ENCODE measurements around the gene HUWE1. TPM values are rescaled to one million over a fixed set of nuclear protein-coding genes. Genes with fewer than 3 reads are reported as not detected.

HUWE1 gene
- total RNA-seq, 1 donor = 167 TPM

GRCh38 chrX:53711436-53711835 is 24.9 kb upstream of the HUWE1 start:
- TF ChIP-seq, protein P1, sequence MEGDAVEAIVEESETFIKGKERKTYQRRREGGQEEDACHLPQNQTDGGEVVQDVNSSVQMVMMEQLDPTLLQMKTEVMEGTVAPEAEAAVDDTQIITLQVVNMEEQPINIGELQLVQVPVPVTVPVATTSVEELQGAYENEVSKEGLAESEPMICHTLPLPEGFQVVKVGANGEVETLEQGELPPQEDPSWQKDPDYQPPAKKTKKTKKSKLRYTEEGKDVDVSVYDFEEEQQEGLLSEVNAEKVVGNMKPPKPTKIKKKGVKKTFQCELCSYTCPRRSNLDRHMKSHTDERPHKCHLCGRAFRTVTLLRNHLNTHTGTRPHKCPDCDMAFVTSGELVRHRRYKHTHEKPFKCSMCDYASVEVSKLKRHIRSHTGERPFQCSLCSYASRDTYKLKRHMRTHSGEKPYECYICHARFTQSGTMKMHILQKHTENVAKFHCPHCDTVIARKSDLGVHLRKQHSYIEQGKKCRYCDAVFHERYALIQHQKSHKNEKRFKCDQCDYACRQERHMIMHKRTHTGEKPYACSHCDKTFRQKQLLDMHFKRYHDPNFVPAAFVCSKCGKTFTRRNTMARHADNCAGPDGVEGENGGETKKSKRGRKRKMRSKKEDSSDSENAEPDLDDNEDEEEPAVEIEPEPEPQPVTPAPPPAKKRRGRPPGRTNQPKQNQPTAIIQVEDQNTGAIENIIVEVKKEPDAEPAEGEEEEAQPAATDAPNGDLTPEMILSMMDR (IDR thresholded peaks at IDR 0.05; ENCODE audit: insufficient read depth, low read length) = no peak
- H3K4me3 ChIP-seq (ENCODE audit: low read depth, low read length) = no peak overlapping the region
- DNase-seq (ENCODE audit: low read depth) = no peak

DNA sequence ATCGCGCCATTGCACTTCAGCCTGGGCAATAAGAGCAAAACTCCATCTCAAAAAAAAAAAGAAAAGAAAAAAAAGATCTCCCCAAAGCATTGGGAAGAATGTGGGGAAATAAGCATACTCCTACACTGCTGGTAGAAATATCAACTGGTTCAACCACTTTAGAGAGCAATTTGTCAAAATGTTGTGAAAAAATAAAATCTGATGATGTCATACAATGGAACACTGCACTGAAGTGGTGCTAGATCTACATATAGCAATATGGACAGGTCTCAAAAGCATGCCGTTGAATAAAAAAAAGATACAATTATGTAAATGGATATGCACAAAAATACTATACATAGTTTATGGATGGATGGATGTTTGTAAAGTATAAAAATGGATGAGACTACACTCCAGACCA is 18.3 kb upstream of the HUWE1 start:
- no peak overlapping the region for H3K4me3 ChIP-seq (ENCODE audit: low read depth, low read length)
- TF ChIP-seq, protein P1 (IDR thresholded peaks at IDR 0.05; ENCODE audit: insufficient read depth, low read length) = no peak
- DNase-seq (ENCODE audit: low read depth) = no peak

GRCh38 chrX:53704294-53704693 is 17.8 kb upstream of the HUWE1 start:
- no peak for DNase-seq (ENCODE audit: low read depth)
- H3K4me3 ChIP-seq (ENCODE audit: low read depth, low read length) = no peak overlapping the region
- TF ChIP-seq, protein P1 (IDR thresholded peaks at IDR 0.05; ENCODE audit: insufficient read depth, low read length) = no peak

- no peak overlapping the region for H3K4me3 ChIP-seq (ENCODE audit: low read depth, low read length)
- TF ChIP-seq, protein P1 (IDR thresholded peaks at IDR 0.05; ENCODE audit: insufficient read depth, low read length) = no peak
- no peak for DNase-seq (ENCODE audit: low read depth)
These were observed 9.5 kb upstream of the HUWE1 start for GRCh38 chrX:53695946-53696549.

DNA sequence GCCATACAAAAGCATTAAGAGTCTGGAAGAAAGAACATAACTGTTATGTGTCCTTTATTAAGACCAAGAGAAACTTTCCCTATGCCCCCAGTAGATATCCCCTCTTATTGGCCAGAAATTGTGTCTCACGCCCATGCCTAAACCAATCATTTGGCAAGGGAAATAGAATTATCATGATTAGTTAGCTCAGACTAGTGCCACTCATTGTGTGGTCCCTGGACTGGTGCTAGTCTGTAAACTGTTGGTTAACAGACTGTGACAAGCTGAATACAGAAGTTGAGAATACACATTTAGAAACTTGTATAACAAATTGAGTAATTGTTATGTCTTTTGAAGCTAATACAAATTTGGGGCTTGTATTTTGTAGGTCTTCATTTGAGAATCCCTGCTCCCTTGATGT is 8.1 kb upstream of the HUWE1 start:
- no peak overlapping the region for H3K4me3 ChIP-seq (ENCODE audit: low read depth, low read length)
- DNase-seq (ENCODE audit: low read depth) = no peak
- TF ChIP-seq, protein P1 (IDR thresholded peaks at IDR 0.05; ENCODE audit: insufficient read depth, low read length) = no peak

GRCh38 chrX:53688300-53688699 is 1.8 kb upstream of the HUWE1 start:
- DNase-seq (ENCODE audit: low read depth) = no peak
- H3K4me3 ChIP-seq (ENCODE audit: low read depth, low read length) = no peak overlapping the region
- TF ChIP-seq, protein P1 (IDR thresholded peaks at IDR 0.05; ENCODE audit: insufficient read depth, low read length) = no peak

DNA sequence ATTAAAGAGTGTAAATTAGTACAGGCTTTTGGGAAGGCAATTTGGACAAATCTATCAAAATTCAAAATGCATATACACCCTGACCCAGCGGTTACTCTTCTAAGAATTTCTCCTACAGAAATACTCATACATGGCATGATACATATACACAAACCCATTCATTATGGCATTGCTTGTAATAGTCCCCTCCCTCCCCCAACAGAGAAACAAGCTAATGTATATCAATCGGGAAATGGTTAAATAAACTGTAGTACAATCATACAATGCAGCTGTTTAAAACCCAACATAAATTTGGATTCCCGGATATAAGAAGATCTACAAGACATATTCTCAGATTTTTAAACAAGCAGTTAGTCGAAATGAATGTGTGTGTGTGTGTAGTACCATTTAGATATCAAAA is 808 bp downstream of the HUWE1 start:
- DNase-seq (ENCODE audit: low read depth) = no peak
- TF ChIP-seq, protein P1 (IDR thresholded peaks at IDR 0.05; ENCODE audit: insufficient read depth, low read length) = no peak
- H3K4me3 ChIP-seq (ENCODE audit: low read depth, low read length) = peak overlapping the region; percentile 73

All from fibroblast of the aortic adventitia (primary cell).